ENCODE results near the gene FKBP4. TPM values are rescaled to one million over a fixed set of nuclear protein-coding genes. Genes with fewer than 3 reads are reported as not detected.

FKBP4 gene
- total and polyA plus RNA-seq, 2 of the 8 experiments (the other 6 are each of a cell fraction or from before 2014, with no cell fraction given), result 72.6 to 243 TPM

GRCh38 chr12:2745655-2746054 is 49.1 kb upstream of the FKBP4 start:
- no peaks in the 10 kb centered on the region for H3K23me2 ChIP-seq (ENCODE audit: low read depth, low read length)
- no peak overlapping the region for H3K4ac ChIP-seq (replicated peaks; ENCODE audit: insufficient read length, low read depth, low read length)
- H2BK15ac ChIP-seq (ENCODE audit: low read length), result no peak overlapping the region
- H2BK20ac ChIP-seq (ENCODE audit: low read length), result no peak overlapping the region
- no peak overlapping the region for H3K14ac ChIP-seq (ENCODE audit: insufficient read length)
- H3K36me3 ChIP-seq (ENCODE audit: control insufficient read depth in 2 of 4, insufficient read depth in 4 of 4, low read length in 3 of 4), result no peaks in the 10 kb centered on the region
- H3K4me1 ChIP-seq (replicated peaks in 1 of 4; ENCODE audit: control insufficient read depth in 3 of 4, insufficient read depth in 4 of 4, low read length in 3 of 4), result peaks cover 3 to 6% (median 5%) of the 10 kb centered on the region in 4 experiments; a peak in 4 of 7 replicates
- ChIA-PET POLR2A (ENCODE audit: partially characterized antibody) (no interaction called here), CTCF (ENCODE audit: partially characterized antibody) (interaction anchor here (0.7 to 2.5 kb wide), 7 partner anchors 12 to 286 kb away, joined by 3 to 9 read pairs (median 4); no protein-coding TSS in a partner anchor)
- H2BK5ac ChIP-seq (ENCODE audit: low read depth, low read length), result no peak overlapping the region
- DNase-seq (ENCODE audit: low read depth in 1 of 2, low spot score in 2 of 2), result no peak
- no peak overlapping the region for H3K4me3 ChIP-seq (ENCODE audit: extremely low read depth in 1 of 4, insufficient read depth in 2 of 4, low read depth in 3 of 4, low read length in 4 of 4)
- H2AFZ ChIP-seq (ENCODE audit: low read length), result no peak overlapping the region
- no peak overlapping the region for H2BK120ac ChIP-seq (replicated peaks; ENCODE audit: low read depth, low read length)
- H3K18ac ChIP-seq (ENCODE audit: extremely low read depth, low read length), result no peak overlapping the region
- no peak overlapping the region for H3K9ac ChIP-seq (replicated peaks in 1 of 4; ENCODE audit: extremely low read depth in 1 of 4, low read depth in 3 of 4, low read length in 3 of 4)
- H3K79me1 ChIP-seq (ENCODE audit: low read depth, low read length), result no peaks in the 10 kb centered on the region
- H4K8ac ChIP-seq (ENCODE audit: extremely low read depth, insufficient read depth, low read length), result no peak overlapping the region
- no peaks in the 10 kb centered on the region for H3K27me3 ChIP-seq (replicated peaks in 1 of 4; ENCODE audit: control insufficient read depth in 3 of 4, extremely low read depth in 1 of 4, insufficient read depth in 3 of 4, low read length in 3 of 4)
- H2AK5ac ChIP-seq (ENCODE audit: low read depth, low read length), result no peak overlapping the region
- FAIRE-seq, result no peak
- WGBS, 2 experiments (ENCODE audit: extremely low coverage in 1 of 2, insufficient coverage in 1 of 2, insufficient read length in 1 of 2, insufficient replicate concordance in 2 of 2, low coverage in 1 of 2, low lambda C conversion rate in 2 of 2, missing lambda C conversion rate in 1 of 2), result 80% methylated on average over 1 of the region's 2 CpGs; no CpG with 5 or more reads in 1 of the 2 experiments
- no peaks in the 10 kb centered on the region for H4K20me1 ChIP-seq (replicated peaks in 1 of 2; ENCODE audit: control insufficient read depth in 1 of 2, insufficient read depth in 2 of 2, low read length in 2 of 2)
- no peak overlapping the region for H4K91ac ChIP-seq (replicated peaks; ENCODE audit: insufficient read length, low read length)
- no peak overlapping the region for H3K4me2 ChIP-seq (ENCODE audit: insufficient read depth in 1 of 2, low read depth in 2 of 2, low read length in 2 of 2)
- no peak overlapping the region for H4K5ac ChIP-seq (ENCODE audit: insufficient read length, low read depth, low read length)
- no peak overlapping the region for H3K27ac ChIP-seq (ENCODE audit: low read depth, low read length)
- no peaks in the 10 kb centered on the region for H3K79me2 ChIP-seq (ENCODE audit: control insufficient read depth in 1 of 2, insufficient read depth in 2 of 2, low read length in 2 of 2)
- H3K23ac ChIP-seq (ENCODE audit: insufficient read length), result no peak overlapping the region
- H2BK12ac ChIP-seq (ENCODE audit: low read depth, low read length), result no peak overlapping the region
- no peaks in the 10 kb centered on the region for H3K9me3 ChIP-seq (ENCODE audit: insufficient read depth in 2 of 2, low read depth in 1 of 2, low read length in 1 of 2)
- H3K56ac ChIP-seq (replicated peaks; ENCODE audit: insufficient read length, low read depth, low read length), result no peak overlapping the region
